Thymus (tissue), 11 donors: Measurements from ENCODE around the gene SLC25A21. TPM values are rescaled to one million over a fixed set of nuclear protein-coding genes. Genes with fewer than 3 reads are reported as not detected.
A peak's percentile ranks its signal among the peaks of the same experiment; 100 is the strongest.

Experiments used
- DNase-seq, 9 donors: peaks; one replicate each; pipeline ENCODE4 v3.0.0-alpha.2; 2013; ENCODE audit warnings: low spot score in 9 of 9, low read depth in 6 of 9, missing footprints in 1 of 9
- H3K27ac ChIP-seq, 2 donors: one replicate each; pipeline ENCODE4 v1.5.1; 2013; ENCODE audit warnings: control low read depth in 1 of 2, low read depth in 1 of 2, low read length in 1 of 2, mild to moderate bottlenecking in 1 of 2, moderate library complexity in 1 of 2
- H3K27me3 ChIP-seq, 2 donors: one replicate each; pipeline ENCODE4 v1.5.1; 2013; ENCODE audit warnings: low read length in 1 of 2; ENCODE audit not compliant: control insufficient read depth in 2 of 2, insufficient read depth in 1 of 2
- H3K36me3 ChIP-seq, 2 donors: one replicate each; pipeline ENCODE4 v1.5.1; 2013; ENCODE audit warnings: low read length in 1 of 2, mild to moderate bottlenecking in 1 of 2, moderate library complexity in 1 of 2; ENCODE audit not compliant: control insufficient read depth in 2 of 2, insufficient read depth in 2 of 2
- H3K4me1 ChIP-seq, 2 donors: one replicate each; pipeline ENCODE4 v1.5.1; 2013; ENCODE audit warnings: low read length in 2 of 2; ENCODE audit not compliant: control insufficient read depth in 2 of 2, insufficient read depth in 2 of 2
- H3K4me3 ChIP-seq, 2 donors: one replicate each; pipeline ENCODE4 v1.5.1; 2013; ENCODE audit warnings: low read length in 2 of 2, control low read depth in 1 of 2, mild to moderate bottlenecking in 1 of 2
- H3K9me3 ChIP-seq, 2 donors: one replicate each; pipeline ENCODE4 v1.5.1; 2013; ENCODE audit warnings: low read length in 1 of 2, mild to moderate bottlenecking in 1 of 2; ENCODE audit not compliant: control insufficient read depth in 2 of 2, insufficient read depth in 1 of 2
- WGBS: extraction: QIAGEN DNeasy Blood & Tissue Kit; methylation state at CpG from one replicate; pipeline ENCODE4 v1.1.7; 2013; 5-methylcytosine and 5-hydroxymethylcytosine counted together
- polyA plus RNA-seq: library from polyadenylated mRNA; stranded (reverse); fragments of 200-250 nt; gene quantifications from one replicate; pipeline ENCODE4 v1.2.3, GENCODE V29; 2013
- total RNA-seq: library from RNA; stranded (reverse); fragments of 120-200 nt; gene quantifications from one replicate; pipeline ENCODE4 v1.2.4, GENCODE V29; 2013
- donor health status: healthy.

The SLC25A21 gene
- total and polyA plus RNA-seq, 2 donors, result 0.46 to 0.90 TPM

DNA sequence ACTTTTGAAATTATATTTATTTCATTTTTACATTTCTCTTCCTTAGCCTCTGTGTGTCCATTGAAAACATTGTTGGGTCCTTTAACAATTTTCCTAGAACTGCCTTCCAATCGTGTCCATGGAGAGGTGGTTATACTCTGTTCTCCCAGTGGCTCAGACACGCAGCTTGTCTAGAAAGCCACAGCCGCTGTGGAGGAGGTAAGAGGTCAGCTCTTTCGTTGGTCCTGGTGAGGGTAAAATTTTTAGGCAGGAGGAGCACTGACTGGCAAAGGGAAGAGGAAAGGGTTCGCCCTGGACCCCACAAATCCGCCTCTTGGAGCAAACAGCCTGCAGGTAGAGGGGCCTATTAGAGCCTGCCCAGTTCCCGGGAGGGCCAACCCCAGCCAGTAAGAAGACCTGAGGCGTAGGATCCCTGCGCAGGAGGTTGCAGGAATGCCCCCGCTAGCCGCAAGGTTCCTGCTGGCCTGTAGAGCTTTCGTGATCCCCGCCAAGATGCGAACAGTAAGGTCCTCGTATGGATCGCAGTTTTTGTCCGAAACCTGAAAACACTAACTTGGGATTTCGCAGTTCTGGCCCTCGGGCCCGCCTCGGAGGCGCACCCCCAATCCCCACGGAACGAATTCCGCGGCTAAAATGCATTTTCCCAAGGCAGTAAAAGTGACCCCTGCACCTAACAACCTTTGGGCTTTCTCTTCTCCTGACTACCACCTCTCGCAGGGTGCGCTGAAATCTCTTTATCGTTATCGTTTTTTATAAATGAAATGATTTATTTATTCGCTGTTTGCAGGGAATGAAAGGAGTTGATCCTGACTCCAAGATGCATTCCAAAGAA is 518.2 kb downstream of the SLC25A21 start:
- H3K4me1 ChIP-seq, result peaks cover 0 to 5% of the 10 kb centered on the region in 2 donors
- H3K9me3 ChIP-seq, result no peaks in the 10 kb centered on the region
- peak overlapping the region; percentile 60 to 69 for H3K27ac ChIP-seq
- H3K36me3 ChIP-seq, result no peaks in the 10 kb centered on the region
- 10% methylated on average over 31 of the region's 31 CpGs for WGBS
- peaks cover 73 to 83% of the 10 kb centered on the region in 2 donors for H3K27me3 ChIP-seq
- H3K4me3 ChIP-seq, result peak overlapping the region in 1 of 2 donors; percentile 18
- no peak for DNase-seq

DNA sequence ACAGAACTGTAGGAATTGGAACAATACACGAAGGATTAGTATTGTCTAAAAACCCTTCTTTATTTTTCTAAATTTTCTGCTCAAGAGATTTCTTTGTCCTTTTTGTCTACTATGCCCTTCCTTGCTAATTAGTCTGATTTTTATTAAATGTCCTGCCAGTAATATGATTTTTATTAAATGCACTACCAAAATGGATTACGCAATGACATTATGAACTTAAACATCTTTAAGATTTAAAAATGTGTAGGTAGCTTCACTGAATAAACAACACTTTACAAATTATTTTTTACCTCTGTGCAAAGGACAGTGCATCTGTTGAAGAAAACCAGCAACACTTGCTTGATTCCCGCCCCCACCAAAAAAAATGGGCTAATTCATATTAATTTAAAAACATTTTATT is 519.0 kb downstream of the SLC25A21 start:
- no peak for DNase-seq
- Histone ChIP-seq H3K4me3 (no peak overlapping the region), H3K36me3 (no peaks in the 10 kb centered on the region), H3K4me1 (peaks cover 0 to 5% of the 10 kb centered on the region in 2 donors), H3K9me3 (no peaks in the 10 kb centered on the region), H3K27ac (no peak overlapping the region), H3K27me3 (peaks cover 69 to 83% of the 10 kb centered on the region in 2 donors)
- 30% methylated on average over 3 of the region's 3 CpGs for WGBS

DNA sequence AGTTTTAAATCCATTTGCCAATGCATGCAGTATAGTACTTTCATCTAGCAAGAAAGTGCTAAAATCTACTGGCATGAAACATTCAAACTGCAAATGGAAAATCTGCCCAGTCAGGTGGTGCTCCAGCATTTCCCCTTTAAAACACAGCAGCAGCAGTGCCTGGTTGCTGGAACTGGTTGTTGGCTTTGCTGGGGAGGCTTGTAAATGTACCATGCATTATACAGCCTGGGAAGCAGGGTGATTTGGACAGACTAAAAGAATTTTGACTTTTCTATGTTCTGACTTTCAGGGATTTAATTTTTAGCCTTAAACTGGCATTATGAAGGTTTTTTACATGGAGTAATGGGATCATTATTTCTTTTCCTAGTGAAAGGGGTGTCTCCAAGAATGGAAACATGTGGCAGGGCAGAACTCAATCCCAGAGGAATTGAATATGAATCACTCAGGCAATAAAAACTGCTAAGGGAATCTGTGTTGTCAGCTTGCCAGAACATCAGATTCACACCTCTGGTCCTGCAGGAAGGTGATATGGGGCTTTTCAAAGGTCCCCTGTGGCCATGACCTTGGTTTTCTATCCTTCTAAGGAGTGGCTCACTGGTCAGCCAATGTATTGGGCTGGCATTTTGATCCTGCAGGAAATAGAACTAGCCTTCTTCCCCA is 519.7 kb downstream of the SLC25A21 start:
- DNase-seq, result no peak
- Histone ChIP-seq H3K4me1 (peaks cover 0 to 5% of the 10 kb centered on the region in 2 donors), H3K27ac (peak overlapping the region in 1 of 2 donors; percentile 46), H3K36me3 (no peaks in the 10 kb centered on the region), H3K4me3 (no peak overlapping the region), H3K27me3 (peaks cover 68 to 83% of the 10 kb centered on the region in 2 donors), H3K9me3 (peaks cover 0 to 4% of the 10 kb centered on the region in 2 donors)

DNA sequence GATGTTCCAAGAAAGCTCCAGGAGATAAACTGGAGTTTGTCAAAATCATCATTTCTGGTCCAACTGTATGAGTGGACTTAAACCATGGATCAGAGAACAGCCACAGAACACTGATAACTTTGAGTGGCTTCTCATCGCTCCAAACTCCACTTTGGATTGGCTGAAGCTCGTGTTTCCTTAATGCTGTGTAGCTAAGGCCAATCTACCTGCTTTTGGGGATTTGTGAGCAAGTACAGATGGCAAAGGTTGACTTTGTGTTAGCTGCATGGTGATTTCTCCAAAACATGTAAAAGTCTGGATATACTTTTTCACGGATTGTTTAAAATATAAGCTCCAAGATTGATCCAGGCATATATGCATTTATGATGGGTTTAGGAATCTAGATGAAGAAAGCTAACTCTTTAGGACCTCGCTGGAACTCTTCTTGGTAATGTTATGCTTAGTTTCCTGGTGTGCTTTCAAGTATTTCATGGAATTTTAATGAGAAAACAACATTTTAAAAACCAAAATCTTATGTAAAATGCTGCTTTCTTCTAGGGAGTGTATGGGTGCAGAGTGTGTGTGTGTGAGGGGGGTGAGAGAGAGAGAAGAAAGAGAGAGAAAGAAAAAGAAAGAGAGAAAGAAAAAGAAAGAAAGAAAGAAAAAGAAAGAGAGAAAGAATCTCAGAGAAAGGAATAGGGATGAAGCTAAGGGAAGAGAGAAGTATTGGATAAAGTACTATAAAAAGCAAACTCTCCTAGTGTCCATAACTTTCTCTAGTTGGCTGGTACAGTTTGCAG is 522.3 kb downstream of the SLC25A21 start:
- WGBS, result 7% methylated on average over 4 of the region's 4 CpGs
- Histone ChIP-seq H3K4me1 (no peaks in the 10 kb centered on the region), H3K4me3 (no peak overlapping the region), H3K27me3 (peaks cover 59 to 82% of the 10 kb centered on the region in 2 donors), H3K9me3 (peaks cover 1 to 4% of the 10 kb centered on the region in 2 donors), H3K27ac (no peak overlapping the region), H3K36me3 (no peaks in the 10 kb centered on the region)
- DNase-seq, result no peak

DNA sequence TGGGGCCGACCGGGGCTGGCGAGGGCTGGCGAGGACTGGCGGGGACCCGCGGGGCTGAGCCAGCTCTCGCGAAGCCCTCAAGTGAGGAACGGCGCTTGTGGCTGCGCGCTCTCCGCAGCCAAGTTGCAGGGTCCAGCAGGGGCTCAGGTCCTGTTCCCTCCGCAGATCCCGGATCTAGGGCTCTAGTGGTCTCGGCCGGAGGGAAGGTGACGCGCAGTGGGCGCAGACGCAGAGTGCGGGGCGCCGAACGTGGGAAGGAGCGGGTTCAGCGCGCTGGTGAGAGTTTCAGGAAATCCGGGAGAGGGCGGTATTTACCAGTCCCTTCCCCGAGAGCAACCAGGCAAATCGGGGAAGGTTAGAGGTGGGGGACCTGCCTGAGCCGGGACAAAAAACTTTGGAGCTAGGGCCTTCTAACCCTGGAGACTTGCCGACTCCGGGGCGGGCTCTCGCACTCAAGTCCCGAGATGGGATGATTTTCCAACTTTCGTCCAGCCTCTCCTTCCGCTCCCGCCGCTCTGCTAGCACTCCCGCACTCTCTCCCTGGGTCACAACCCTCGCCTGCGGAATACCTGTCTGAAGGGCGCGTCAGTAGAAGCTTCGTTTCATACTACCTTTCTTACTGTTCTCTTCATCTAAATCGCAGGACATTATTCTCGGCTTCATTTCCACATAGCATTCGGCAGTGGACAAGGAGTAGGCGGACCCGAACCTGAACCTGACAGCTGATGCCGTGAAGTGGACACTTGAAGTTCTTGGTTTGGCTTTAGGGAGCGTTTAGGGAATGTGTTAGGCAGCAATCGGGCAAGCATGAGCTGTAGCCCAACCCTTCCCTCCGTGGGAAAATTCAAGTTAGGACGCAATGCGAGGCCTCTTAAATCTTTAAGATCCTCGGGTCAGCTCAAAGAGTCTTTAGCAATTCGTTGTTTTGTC is 524.3 kb downstream of the SLC25A21 start:
- WGBS, result 4% methylated on average over 62 of the region's 62 CpGs
- H3K27ac ChIP-seq, result peak overlapping the region; percentile 6 to 79

DNA sequence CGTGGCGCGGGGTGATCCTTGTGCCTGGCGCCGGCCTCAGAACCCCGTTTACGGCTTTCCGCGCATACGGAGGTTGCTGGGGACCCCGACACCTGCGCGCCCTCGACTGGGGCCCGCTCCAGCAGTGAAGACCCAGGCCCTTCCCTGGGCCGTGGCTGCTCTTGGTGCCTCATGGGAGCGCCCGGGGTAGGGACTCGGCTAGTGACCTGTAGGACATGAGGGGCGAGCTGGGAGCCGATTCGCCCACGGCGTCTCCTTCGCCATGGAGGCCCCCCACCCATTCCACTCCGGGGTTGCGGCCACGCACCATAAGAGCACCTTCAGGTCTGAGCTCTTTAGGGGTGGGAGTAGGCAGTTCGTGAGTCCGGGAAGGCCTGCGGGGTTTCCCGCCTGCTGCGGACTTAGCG is 525.0 kb downstream of the SLC25A21 start:
- Histone ChIP-seq H3K4me1 (no peaks in the 10 kb centered on the region), H3K36me3 (no peaks in the 10 kb centered on the region), H3K9me3 (peaks cover 1 to 4% of the 10 kb centered on the region in 2 donors), H3K27me3 (peaks cover 37 to 56% of the 10 kb centered on the region in 2 donors), H3K4me3 (peak overlapping the region; percentile 29 to 30), H3K27ac (peak overlapping the region; percentile 6 to 79)
- 4% methylated on average over 34 of the region's 34 CpGs for WGBS
- DNase-seq, result no peak

More for the DNA sequence above, 524.3 kb downstream of the SLC25A21 start:
- Histone ChIP-seq H3K9me3 (peaks cover 1 to 4% of the 10 kb centered on the region in 2 donors), H3K36me3 (no peaks in the 10 kb centered on the region), H3K27me3 (peaks cover 43 to 63% of the 10 kb centered on the region in 2 donors), H3K4me3 (peak overlapping the region; percentile 29 to 30), H3K4me1 (no peaks in the 10 kb centered on the region)
- DNase-seq, result no peak

DNA sequence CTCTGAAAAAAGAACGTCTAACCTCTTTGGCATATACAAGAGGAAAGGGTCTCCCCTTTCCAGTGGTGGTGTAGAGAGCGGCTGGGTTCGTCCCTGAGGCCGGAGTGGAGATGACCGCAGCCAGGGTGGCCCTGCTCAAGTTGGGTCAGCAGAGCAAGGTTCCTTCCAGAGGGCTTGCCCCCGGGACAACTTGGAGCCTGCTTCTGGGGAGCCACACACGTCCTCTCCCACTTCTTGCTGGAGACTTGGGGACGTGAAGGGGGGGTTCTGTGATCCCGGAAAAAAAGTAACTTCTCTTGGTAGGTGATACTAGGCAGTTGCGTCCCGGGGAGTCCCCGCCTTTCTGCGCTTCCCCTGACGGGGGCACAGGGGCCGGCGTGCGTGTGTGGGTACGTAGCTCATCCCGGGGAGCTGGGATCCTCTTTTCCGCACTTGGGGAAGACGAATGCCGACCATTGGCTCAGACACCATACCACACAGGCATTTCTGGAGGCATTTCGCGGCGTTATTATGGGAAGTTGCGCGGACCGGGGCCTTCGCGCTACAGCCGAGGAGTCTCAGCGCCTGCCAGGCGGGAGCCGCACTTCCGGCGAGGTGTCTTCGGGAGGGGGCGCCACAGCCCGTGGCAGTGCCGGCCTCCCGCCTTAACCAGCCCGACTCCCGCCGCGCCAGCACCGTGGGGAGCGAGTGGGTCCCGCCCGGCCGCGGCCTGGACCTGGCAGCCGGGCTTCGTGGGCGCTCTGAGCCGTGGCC is 525.6 kb downstream of the SLC25A21 start:
- DNase-seq, result no peak
- peaks cover 1 to 4% of the 10 kb centered on the region in 2 donors for H3K9me3 ChIP-seq
- H3K27me3 ChIP-seq, result peaks cover 35 to 56% of the 10 kb centered on the region in 2 donors
- H3K4me3 ChIP-seq, result peak overlapping the region; percentile 16 to 30
- H3K36me3 ChIP-seq, result no peaks in the 10 kb centered on the region
- H3K4me1 ChIP-seq, result no peaks in the 10 kb centered on the region
- peak overlapping the region in 1 of 2 donors; percentile 79 for H3K27ac ChIP-seq
- WGBS, result 7% methylated on average over 55 of the region's 55 CpGs

DNA sequence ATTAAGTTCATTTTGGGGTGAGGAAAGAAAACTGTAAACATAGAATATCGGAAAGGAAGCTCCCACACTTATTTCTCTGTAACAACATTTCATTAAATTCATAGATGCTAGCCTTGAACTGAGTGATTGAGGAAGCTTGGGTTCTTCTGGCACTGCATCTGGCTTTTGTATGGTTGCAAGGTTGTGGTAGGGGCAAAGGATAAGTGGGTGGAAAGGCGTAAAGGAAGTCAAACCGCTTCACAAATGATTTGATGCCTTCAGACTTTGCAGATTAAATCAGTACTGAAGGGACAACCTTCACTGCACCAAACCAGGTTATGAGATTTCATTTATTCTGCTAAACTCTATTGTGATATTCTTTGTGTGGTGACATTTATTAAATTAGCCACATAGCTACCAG is 538.8 kb downstream of the SLC25A21 start:
- Histone ChIP-seq H3K27me3 (no peaks in the 10 kb centered on the region), H3K9me3 (no peaks in the 10 kb centered on the region), H3K36me3 (no peaks in the 10 kb centered on the region), H3K4me3 (no peak overlapping the region), H3K4me1 (no peaks in the 10 kb centered on the region), H3K27ac (no peak overlapping the region)
- WGBS, result 92% methylated on average over 3 of the region's 3 CpGs
- no peak for DNase-seq
